DOHH2 (cell line): Measurements from ENCODE around the gene BCL2L1.

Experiments
- CTCF ChIP-seq: fragments of 200-600 bp; sonication (generic); IDR thresholded peaks from one replicate; pipeline ENCODE4 v1.5.1; 2014; ENCODE audit warnings: antibody characterized with exemption, mild to moderate bottlenecking, low read depth, low read length; ENCODE audit not compliant: poor library complexity, severe bottlenecking
- EZH2phosphoT487 ChIP-seq: fragments of 200-600 bp; sonication (generic); IDR thresholded peaks from 2 replicates; pipeline ENCODE4 v1.6.1; 2017; ENCODE audit warnings: borderline replicate concordance, mild to moderate bottlenecking, antibody characterized with exemption, low read length, moderate library complexity, mixed read lengths

- TF ChIP-seq CTCF: no peak
- no peak for TF ChIP-seq EZH2phosphoT487
Observed at GRCh38 chr20:31759836-31760518, 37.3 kb upstream of the BCL2L1 start.
